ENCODE results near the gene NELFB. TPM values are rescaled to one million over a fixed set of nuclear protein-coding genes. Genes with fewer than 3 reads are reported as not detected.

Gene NELFB
- total RNA-seq, 4 donors from 2014 or later, result 26.1 to 41.4 (median 35.2) TPM

DNA sequence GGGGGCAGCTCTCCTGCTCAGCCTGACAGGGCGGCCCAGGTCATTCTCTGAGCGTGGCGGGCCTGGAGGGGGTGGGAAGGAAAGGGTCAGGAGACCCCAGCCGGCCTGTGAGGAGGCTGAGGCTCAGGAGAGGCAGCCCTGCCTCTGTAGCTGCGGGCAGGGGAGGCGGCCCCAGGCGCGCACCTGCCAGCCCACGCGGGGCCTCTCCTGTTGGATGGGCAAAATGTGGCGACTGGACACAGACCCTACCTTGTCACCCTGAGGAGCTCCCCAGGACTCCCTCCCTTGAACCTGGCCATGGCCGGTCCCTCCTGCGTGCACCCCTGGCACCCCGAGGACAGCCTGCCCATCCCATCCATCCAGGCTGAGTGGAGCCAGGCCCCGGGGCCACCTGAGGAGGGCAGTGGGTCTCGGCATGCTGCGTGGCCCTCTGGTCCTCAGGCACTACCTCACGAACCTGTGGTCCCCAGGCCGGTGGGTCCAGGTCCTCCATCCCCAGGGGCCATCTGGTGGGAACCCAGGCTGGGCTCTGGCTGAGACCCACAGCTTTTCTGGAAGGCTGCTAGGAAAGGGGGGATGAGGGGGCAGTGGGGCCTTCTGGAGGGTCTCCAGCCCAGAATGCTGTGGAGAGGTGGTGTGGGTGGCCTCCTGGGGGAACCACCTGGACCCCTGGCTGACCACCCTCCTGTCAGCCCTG lies 62.0 kb downstream of the NELFB start:
- Histone ChIP-seq H3K27ac (peak overlapping the region; percentile 39 to 95 (median 84)), H3K4me1 (peaks cover 46 to 81% (median 53%) of the 10 kb centered on the region in 3 donors), H3K4me3 (no peak overlapping the region), H3K27me3 (peaks cover 0 to 29% (median 0%) of the 10 kb centered on the region in 4 donors), H3K36me3 (no peaks in the 10 kb centered on the region), H3K9me3 (no peaks in the 10 kb centered on the region)
- no peak for TF ChIP-seq POLR2A (IDR thresholded peaks at IDR 0.05)
- TF ChIP-seq, protein P1, sequence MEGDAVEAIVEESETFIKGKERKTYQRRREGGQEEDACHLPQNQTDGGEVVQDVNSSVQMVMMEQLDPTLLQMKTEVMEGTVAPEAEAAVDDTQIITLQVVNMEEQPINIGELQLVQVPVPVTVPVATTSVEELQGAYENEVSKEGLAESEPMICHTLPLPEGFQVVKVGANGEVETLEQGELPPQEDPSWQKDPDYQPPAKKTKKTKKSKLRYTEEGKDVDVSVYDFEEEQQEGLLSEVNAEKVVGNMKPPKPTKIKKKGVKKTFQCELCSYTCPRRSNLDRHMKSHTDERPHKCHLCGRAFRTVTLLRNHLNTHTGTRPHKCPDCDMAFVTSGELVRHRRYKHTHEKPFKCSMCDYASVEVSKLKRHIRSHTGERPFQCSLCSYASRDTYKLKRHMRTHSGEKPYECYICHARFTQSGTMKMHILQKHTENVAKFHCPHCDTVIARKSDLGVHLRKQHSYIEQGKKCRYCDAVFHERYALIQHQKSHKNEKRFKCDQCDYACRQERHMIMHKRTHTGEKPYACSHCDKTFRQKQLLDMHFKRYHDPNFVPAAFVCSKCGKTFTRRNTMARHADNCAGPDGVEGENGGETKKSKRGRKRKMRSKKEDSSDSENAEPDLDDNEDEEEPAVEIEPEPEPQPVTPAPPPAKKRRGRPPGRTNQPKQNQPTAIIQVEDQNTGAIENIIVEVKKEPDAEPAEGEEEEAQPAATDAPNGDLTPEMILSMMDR (IDR thresholded peaks at IDR 0.05), result no peak
- intact Hi-C loops (cut with DNase I), result no loop called here
- 87% methylated on average over 6 of the region's 19 CpGs; no CpG with 5 or more reads in 1 of the 2 donors for WGBS, 2 donors
- DNase-seq, result no peak

- Histone ChIP-seq H3K36me3 (no peaks in the 10 kb centered on the region), H3K4me3 (no peak overlapping the region), H3K27me3 (peaks cover 0 to 29% (median 0%) of the 10 kb centered on the region in 4 donors), H3K9me3 (no peaks in the 10 kb centered on the region), H3K4me1 (peaks cover 40 to 73% (median 46%) of the 10 kb centered on the region in 3 donors), H3K27ac (peak overlapping the region in 2 of 4 donors; percentile 39 to 57)
- intact Hi-C loops (cut with DNase I), result no loop called here
- TF ChIP-seq, protein P1 (IDR thresholded peaks at IDR 0.05), result no peak
- no peak for TF ChIP-seq POLR2A (IDR thresholded peaks at IDR 0.05)
- no peak for DNase-seq
- 89% methylated on average over 6 of the region's 24 CpGs; no CpG with 5 or more reads in 1 of the 2 donors for WGBS, 2 donors
These were observed 62.8 kb downstream of the NELFB start for GRCh38 chr9:137317718-137318511.

GRCh38 chr9:137318602-137319001 lies 63.5 kb downstream of the NELFB start:
- TF ChIP-seq POLR2A (IDR thresholded peaks at IDR 0.05), result no peak
- TF ChIP-seq, protein P1 (IDR thresholded peaks at IDR 0.05), result no peak
- intact Hi-C loops (cut with DNase I), result no loop called here

GRCh38 chr9:137319011-137319738 lies 64.0 kb downstream of the NELFB start:
- intact Hi-C loops (cut with DNase I), result no loop called here
- H3K27ac ChIP-seq, result peak overlapping the region in 3 of 4 donors; percentile 60 to 64 (median 64)
- WGBS, 2 donors, result 63 to 87% methylated on average over 6 to 10 of the region's 26 CpGs

More at GRCh38 chr9:137318602-137319001, 63.5 kb downstream of the NELFB start:
- Histone ChIP-seq H3K36me3 (no peaks in the 10 kb centered on the region), H3K4me3 (peak overlapping the region in 1 of 4 donors; percentile 11), H3K4me1 (peaks cover 33 to 66% (median 39%) of the 10 kb centered on the region in 3 donors), H3K27ac (peak overlapping the region in 3 of 4 donors; percentile 60 to 64 (median 64)), H3K27me3 (peaks cover 0 to 29% (median 0%) of the 10 kb centered on the region in 4 donors), H3K9me3 (no peaks in the 10 kb centered on the region)
- WGBS, 2 donors, result 58% methylated on average over 4 of the region's 18 CpGs; no CpG with 5 or more reads in 1 of the 2 donors
- DNase-seq, result no peak

More at GRCh38 chr9:137319011-137319738, 64.0 kb downstream of the NELFB start:
- peak overlapping the region in 1 of 4 donors; percentile 11 for H3K4me3 ChIP-seq
- H3K27me3 ChIP-seq, result peaks cover 0 to 29% (median 0%) of the 10 kb centered on the region in 4 donors
- H3K9me3 ChIP-seq, result no peaks in the 10 kb centered on the region
- TF ChIP-seq, protein P1 (IDR thresholded peaks at IDR 0.05), result peak in 2 of 6 experiments; percentile 13 to 35
- TF ChIP-seq POLR2A (IDR thresholded peaks at IDR 0.05), result no peak
- DNase-seq, result no peak
- no peaks in the 10 kb centered on the region for H3K36me3 ChIP-seq
- H3K4me1 ChIP-seq, result peaks cover 30 to 61% (median 33%) of the 10 kb centered on the region in 3 donors
